GOT3 (cell line): ENCODE results near the gene CBFA2T2.
A peak's percentile ranks its signal among the peaks of the same experiment; 100 is the strongest.
"Not testable (repeated sequence)": the region's sequence is repeated elsewhere in the genome, so short reads cannot be mapped to it uniquely, and the experiment has no call there.

Experiments used
- DNase-seq: peaks from one replicate; lab custom pipeline; 2025; ENCODE audit warnings: mixed read lengths; lab: John Stamatoyannopoulos, UW

Gene CBFA2T2

GRCh38 chr20:33490023-33490933 is at the start of gene CBFA2T2:
CBFA2T2 (plus strand) TSS chr20:33490096; CDS start chr20:33490268, 172 bp downstream.
- DNase-seq = peak; percentile 67

- not testable (repeated sequence) for DNase-seq
These were observed 49.3 kb upstream of the CBFA2T2 start for GRCh38 chr20:33440562-33440961.

GRCh38 chr20:33441142-33441955 is 48.5 kb upstream of the CBFA2T2 start:
- DNase-seq = no peak

- no peak for DNase-seq
These were observed 47.5 kb upstream of the CBFA2T2 start for GRCh38 chr20:33442136-33443005.

- DNase-seq = no peak
These were observed 46.8 kb upstream of the CBFA2T2 start for GRCh38 chr20:33443006-33443511.

GRCh38 chr20:33443512-33444239 is 46.2 kb upstream of the CBFA2T2 start, which contains the start of gene SNTA1:
SNTA1 (minus strand) TSS chr20:33443763; CDS start chr20:33443620, 143 bp downstream.
- DNase-seq = peak; percentile 66

GRCh38 chr20:33444797-33445560 is 44.9 kb upstream of the CBFA2T2 start:
- DNase-seq = no peak

GRCh38 chr20:33445881-33446625 is 43.8 kb upstream of the CBFA2T2 start:
- no peak for DNase-seq

GRCh38 chr20:33450867-33451266 is 39.0 kb upstream of the CBFA2T2 start:
- no peak for DNase-seq

GRCh38 chr20:33456916-33457642 is 32.8 kb upstream of the CBFA2T2 start:
- DNase-seq = peak; percentile 38

GRCh38 chr20:33459599-33459998 is 30.3 kb upstream of the CBFA2T2 start:
- DNase-seq = no peak

- no peak for DNase-seq
These were observed 29.2 kb upstream of the CBFA2T2 start for GRCh38 chr20:33460711-33461110.

- no peak for DNase-seq
These were observed 26.4 kb upstream of the CBFA2T2 start for GRCh38 chr20:33463332-33464101.

- DNase-seq = not testable (repeated sequence)
These were observed 25.1 kb upstream of the CBFA2T2 start for GRCh38 chr20:33464759-33465158.

GRCh38 chr20:33465481-33466302 is 24.2 kb upstream of the CBFA2T2 start:
- no peak for DNase-seq

- no peak for DNase-seq
These were observed 23.6 kb upstream of the CBFA2T2 start for GRCh38 chr20:33466303-33466646.

- no peak for DNase-seq
These were observed 19.4 kb upstream of the CBFA2T2 start for GRCh38 chr20:33470457-33470856.
